GM10266 (cell line): ENCODE data around the gene IHH.

Source experiments
- DNase-seq: peaks from one replicate; pipeline ENCODE4 v3.0.0; 2012; ENCODE audit errors: extremely low spot score
- CTCF ChIP-seq: IDR thresholded peaks from 2 replicates; pipeline ENCODE4 v1.5.1; 2012; ENCODE audit warnings: mild to moderate bottlenecking, low read depth; ENCODE audit not compliant: control insufficient read depth, insufficient read depth; ENCODE audit errors: missing control alignments

Gene IHH

GRCh38 chr2:219022616-219023015 lies 38.1 kb downstream of the IHH start:
- no peak for DNase-seq
- no peak for TF ChIP-seq CTCF

GRCh38 chr2:219022041-219022440 lies 38.7 kb downstream of the IHH start:
- TF ChIP-seq CTCF: no peak
- no peak for DNase-seq

GRCh38 chr2:219021591-219021990 lies 39.1 kb downstream of the IHH start:
- TF ChIP-seq CTCF: no peak
- DNase-seq: no peak

- TF ChIP-seq CTCF: no peak
- no peak for DNase-seq
Observed at GRCh38 chr2:219020604-219021365, 39.9 kb downstream of the IHH start.

- no peak for TF ChIP-seq CTCF
- no peak for DNase-seq
Observed at GRCh38 chr2:219019436-219019835, 41.3 kb downstream of the IHH start.

GRCh38 chr2:219018726-219019125 lies 42.0 kb downstream of the IHH start:
- TF ChIP-seq CTCF: no peak
- no peak for DNase-seq

- TF ChIP-seq CTCF: no peak
- DNase-seq: no peak
Observed at GRCh38 chr2:219018286-219018685, 42.4 kb downstream of the IHH start.
